ENCODE results near the gene SMAD2. TPM values are rescaled to one million over a fixed set of nuclear protein-coding genes. Genes with fewer than 3 reads are reported as not detected.
"Not testable (repeated sequence)": the region's sequence is repeated elsewhere in the genome, so short reads cannot be mapped to it uniquely, and the experiment has no call there.

SMAD2 gene
- total RNA-seq, 3 donors from 2014 or later = 115 to 158 (median 123) TPM

DNA sequence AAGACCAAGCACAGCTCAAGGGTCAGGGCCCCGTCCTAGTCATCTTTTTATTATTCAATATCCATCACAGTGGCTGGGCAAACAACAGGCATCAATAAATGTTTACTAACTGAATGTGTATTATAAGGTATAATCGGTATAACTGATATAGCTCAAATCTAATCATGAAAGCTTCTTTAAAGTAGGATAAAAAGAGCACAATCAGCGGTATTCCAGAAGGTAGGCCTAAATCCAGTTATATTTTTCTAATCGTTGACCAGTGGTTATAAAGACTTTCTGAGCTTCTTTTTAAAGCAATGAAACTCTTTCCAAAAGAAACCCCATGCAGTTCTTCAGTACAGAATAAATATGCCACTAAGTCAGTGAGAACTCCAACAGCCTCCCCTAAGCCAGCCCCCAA is 92.1 kb downstream of the SMAD2 start:
- no peaks in the 10 kb centered on the region for H3K4me1 ChIP-seq (ENCODE audit: low read depth)
- no peak overlapping the region for H3K4me3 ChIP-seq
- TF ChIP-seq, protein P1, sequence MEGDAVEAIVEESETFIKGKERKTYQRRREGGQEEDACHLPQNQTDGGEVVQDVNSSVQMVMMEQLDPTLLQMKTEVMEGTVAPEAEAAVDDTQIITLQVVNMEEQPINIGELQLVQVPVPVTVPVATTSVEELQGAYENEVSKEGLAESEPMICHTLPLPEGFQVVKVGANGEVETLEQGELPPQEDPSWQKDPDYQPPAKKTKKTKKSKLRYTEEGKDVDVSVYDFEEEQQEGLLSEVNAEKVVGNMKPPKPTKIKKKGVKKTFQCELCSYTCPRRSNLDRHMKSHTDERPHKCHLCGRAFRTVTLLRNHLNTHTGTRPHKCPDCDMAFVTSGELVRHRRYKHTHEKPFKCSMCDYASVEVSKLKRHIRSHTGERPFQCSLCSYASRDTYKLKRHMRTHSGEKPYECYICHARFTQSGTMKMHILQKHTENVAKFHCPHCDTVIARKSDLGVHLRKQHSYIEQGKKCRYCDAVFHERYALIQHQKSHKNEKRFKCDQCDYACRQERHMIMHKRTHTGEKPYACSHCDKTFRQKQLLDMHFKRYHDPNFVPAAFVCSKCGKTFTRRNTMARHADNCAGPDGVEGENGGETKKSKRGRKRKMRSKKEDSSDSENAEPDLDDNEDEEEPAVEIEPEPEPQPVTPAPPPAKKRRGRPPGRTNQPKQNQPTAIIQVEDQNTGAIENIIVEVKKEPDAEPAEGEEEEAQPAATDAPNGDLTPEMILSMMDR (IDR thresholded peaks at IDR 0.05) = no peak
- intact Hi-C loops (cut with DNase I, micrococcal nuclease) = no loop called here
- DNase-seq = no peak
- ATAC-seq = no peak
- no peaks in the 10 kb centered on the region for H3K9me3 ChIP-seq
- no peaks in the 10 kb centered on the region for H3K36me3 ChIP-seq (ENCODE audit: low read depth)

DNA sequence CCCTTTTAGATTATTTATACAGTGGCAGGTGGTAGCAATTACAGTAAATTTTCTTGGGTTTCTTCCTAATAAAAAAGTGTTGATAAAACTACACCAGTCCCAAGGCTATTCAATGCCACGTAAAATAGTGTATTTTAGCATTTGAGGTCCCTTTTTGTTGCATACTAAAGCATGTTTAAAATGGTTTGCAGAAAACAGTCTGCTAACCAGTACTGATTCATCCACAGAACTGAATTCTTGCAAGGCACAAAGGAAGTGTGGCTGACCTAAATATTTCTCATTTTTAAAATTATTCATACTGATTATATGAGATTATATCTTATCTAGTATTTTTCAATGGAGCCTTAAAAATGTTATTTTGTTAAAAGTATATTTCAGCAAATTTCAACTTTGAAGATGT is 98.1 kb downstream of the SMAD2 start:
- H3K9me3 ChIP-seq = no peaks in the 10 kb centered on the region
- no peaks in the 10 kb centered on the region for H3K4me1 ChIP-seq (ENCODE audit: low read depth)
- no peak for ATAC-seq
- TF ChIP-seq, protein P1 (IDR thresholded peaks at IDR 0.05) = no peak
- DNase-seq = no peak
- intact Hi-C loops (cut with DNase I, micrococcal nuclease) = no loop called here
- no peak overlapping the region for H3K4me3 ChIP-seq
- H3K36me3 ChIP-seq (ENCODE audit: low read depth) = no peaks in the 10 kb centered on the region

DNA sequence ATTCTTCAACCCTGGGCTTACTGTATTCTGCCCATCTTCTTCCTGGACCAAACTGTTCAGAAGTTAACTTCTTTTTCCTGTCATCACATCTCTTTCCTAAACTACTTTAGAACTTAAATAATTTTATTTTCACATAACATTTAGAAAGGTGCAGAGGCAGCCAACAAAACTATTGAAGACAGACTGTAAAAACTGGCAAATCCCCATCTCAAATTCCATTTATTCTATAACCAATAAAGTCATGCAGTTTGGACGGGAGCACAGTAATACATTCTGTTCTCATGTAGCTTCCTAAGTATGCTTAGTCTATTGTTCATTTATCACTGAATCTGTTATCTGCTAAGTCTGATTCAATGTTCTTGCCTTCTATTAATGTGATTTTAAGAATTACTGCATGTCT is 99.1 kb downstream of the SMAD2 start:
- intact Hi-C loops (cut with DNase I, micrococcal nuclease) = no loop called here
- Histone ChIP-seq H3K36me3 (ENCODE audit: low read depth) (no peaks in the 10 kb centered on the region), H3K9me3 (no peaks in the 10 kb centered on the region), H3K4me1 (ENCODE audit: low read depth) (no peaks in the 10 kb centered on the region), H3K4me3 (no peak overlapping the region)
- TF ChIP-seq, protein P1 (IDR thresholded peaks at IDR 0.05) = no peak
- DNase-seq = no peak
- ATAC-seq = no peak

DNA sequence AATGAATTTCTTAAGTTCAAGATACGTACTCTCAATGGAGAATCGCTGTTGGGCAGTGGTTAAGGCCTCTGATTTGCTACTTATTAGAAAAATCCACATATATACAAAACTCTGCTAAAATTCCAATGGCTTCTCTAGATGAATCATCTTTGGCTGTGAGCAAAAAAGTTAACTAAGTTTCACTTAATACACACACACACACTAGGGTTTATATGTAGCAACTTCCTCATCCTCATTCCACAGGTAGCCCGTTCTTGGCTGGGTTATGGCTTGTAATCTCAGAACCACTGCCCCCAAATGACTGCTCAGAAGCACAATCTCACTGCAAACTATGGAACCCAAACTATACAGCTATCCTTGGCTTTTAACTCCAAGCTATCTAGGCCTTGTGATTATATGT is 99.7 kb downstream of the SMAD2 start:
- Histone ChIP-seq H3K9me3 (no peaks in the 10 kb centered on the region), H3K4me1 (ENCODE audit: low read depth) (no peaks in the 10 kb centered on the region), H3K4me3 (no peak overlapping the region), H3K36me3 (ENCODE audit: low read depth) (no peaks in the 10 kb centered on the region)
- DNase-seq (no peak), ATAC-seq (no peak)
- intact Hi-C loops (cut with DNase I, micrococcal nuclease) = no loop called here
- TF ChIP-seq, protein P1 (IDR thresholded peaks at IDR 0.05) = no peak

DNA sequence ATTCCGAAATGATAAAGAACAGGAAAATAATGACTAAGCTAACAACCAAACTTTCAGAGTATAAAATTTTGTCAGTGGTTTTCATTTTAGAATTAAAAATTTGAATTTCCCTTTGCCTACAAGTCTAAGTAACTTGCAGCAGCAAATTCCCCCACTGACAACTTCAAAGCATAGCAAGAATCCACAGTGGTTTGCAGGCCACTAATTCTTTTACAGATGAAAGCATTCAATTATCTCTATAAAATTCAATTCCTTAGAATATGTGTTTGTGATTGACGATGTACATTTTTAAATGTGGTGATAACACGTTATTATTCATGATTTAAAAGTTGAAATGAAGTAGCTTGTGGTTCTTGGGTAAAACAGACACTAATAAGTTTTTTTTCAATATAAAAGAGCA is 100.6 kb downstream of the SMAD2 start:
- intact Hi-C loops (cut with DNase I, micrococcal nuclease) = no loop called here
- no peak for ATAC-seq

DNA sequence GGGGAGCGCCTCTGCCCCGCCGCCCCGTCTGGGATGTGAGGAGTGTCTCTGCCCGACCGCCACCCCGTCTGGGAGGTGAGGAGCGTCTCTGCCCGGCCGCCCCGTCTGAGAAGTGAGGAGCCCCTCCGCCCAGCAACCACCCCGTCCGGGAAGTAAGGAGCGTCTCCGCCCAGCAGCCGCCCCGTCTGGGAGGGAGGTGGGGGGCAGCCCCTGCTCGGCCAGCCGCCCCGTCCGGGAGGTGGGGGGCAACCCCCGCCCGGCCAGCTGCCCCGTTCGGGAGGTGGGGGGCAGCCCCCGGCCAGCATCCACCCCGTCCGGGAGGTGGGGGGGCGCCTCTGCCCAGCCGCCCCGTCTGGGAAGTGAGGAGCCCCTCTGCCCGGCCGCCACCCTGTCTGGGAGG is 102.4 kb downstream of the SMAD2 start:
- intact Hi-C loops (cut with DNase I, micrococcal nuclease); H3K4me1 ChIP-seq (ENCODE audit: low read depth); ATAC-seq; H3K4me3 ChIP-seq; H3K36me3 ChIP-seq (ENCODE audit: low read depth); H3K9me3 ChIP-seq: not testable (repeated sequence)
- peak in 1 of 3 donors; percentile 47 for DNase-seq

More for the DNA sequence above, 100.6 kb downstream of the SMAD2 start:
- H3K36me3 ChIP-seq (ENCODE audit: low read depth) = no peaks in the 10 kb centered on the region
- H3K9me3 ChIP-seq = no peaks in the 10 kb centered on the region
- TF ChIP-seq, protein P1 (IDR thresholded peaks at IDR 0.05) = no peak
- no peak for DNase-seq
- H3K4me1 ChIP-seq (ENCODE audit: low read depth) = no peaks in the 10 kb centered on the region
- H3K4me3 ChIP-seq = no peak overlapping the region
